NB4 (cell line): ENCODE measurements around the gene AKAP6.

Experiments used
- MYC ChIP-seq: IDR thresholded peaks from 2 replicates; pipeline ENCODE4 v1.6.1; 2011; ENCODE audit warnings: low read depth, low read length
- POLR2A ChIP-seq: IDR thresholded peaks from 2 replicates; pipeline ENCODE4 v1.6.1; 2011; ENCODE audit warnings: mild to moderate bottlenecking; ENCODE audit not compliant: insufficient read length; ENCODE audit errors: extremely low read depth
- TF ChIP-seq, protein P1 (sequence below): IDR thresholded peaks from one replicate; pipeline ENCODE4 v1.5.1; 2012; ENCODE audit warnings: low read depth, low read length
- TF ChIP-seq, protein P2 (sequence below): IDR thresholded peaks from 2 replicates; pipeline ENCODE4 v1.6.1; 2011; ENCODE audit warnings: low read depth, low read length

- TF ChIP-seq POLR2A (no peak), MYC (no peak)
- TF ChIP-seq, protein P1, sequence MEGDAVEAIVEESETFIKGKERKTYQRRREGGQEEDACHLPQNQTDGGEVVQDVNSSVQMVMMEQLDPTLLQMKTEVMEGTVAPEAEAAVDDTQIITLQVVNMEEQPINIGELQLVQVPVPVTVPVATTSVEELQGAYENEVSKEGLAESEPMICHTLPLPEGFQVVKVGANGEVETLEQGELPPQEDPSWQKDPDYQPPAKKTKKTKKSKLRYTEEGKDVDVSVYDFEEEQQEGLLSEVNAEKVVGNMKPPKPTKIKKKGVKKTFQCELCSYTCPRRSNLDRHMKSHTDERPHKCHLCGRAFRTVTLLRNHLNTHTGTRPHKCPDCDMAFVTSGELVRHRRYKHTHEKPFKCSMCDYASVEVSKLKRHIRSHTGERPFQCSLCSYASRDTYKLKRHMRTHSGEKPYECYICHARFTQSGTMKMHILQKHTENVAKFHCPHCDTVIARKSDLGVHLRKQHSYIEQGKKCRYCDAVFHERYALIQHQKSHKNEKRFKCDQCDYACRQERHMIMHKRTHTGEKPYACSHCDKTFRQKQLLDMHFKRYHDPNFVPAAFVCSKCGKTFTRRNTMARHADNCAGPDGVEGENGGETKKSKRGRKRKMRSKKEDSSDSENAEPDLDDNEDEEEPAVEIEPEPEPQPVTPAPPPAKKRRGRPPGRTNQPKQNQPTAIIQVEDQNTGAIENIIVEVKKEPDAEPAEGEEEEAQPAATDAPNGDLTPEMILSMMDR = no peak
- TF ChIP-seq, protein P2, sequence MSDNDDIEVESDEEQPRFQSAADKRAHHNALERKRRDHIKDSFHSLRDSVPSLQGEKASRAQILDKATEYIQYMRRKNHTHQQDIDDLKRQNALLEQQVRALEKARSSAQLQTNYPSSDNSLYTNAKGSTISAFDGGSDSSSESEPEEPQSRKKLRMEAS = no peak
Measured at GRCh38 chr14:32627545-32628298, 298.6 kb downstream of the AKAP6 start.
